ENCODE data around the gene UTP14C. TPM values are rescaled to one million over a fixed set of nuclear protein-coding genes. Genes with fewer than 3 reads are reported as not detected.
"Not testable (repeated sequence)": the region's sequence is repeated elsewhere in the genome, so short reads cannot be mapped to it uniquely, and the experiment has no call there.

Gene UTP14C
- 6.6 and 10.1 TPM in 2 replicates for total RNA-seq (2014; rRNA removed; shearing (Covaris generic); ENCODE audit: low replicate concordance)

GRCh38 chr13:52024481-52024880 lies at the start of gene UTP14C:
UTP14C (plus strand) TSS chr13:52024691; CDS start chr13:52028805, 4,114 bp downstream.
- Histone ChIP-seq H3K79me2 (ENCODE audit: low read length) (peaks cover 37% of the 10 kb centered on the region), H3K27ac (ENCODE audit: low read length) (no peak within 1 kb of the TSS), H3K9me3 (ENCODE audit: low read length) (no peaks in the 10 kb centered on the region), H3K4me2 (ENCODE audit: low read depth, low read length, poor library complexity, severe bottlenecking) (no peak within 1 kb of the TSS), H3K36me3 (ENCODE audit: insufficient read depth, low read length) (peaks cover 30% of the 10 kb centered on the region; the same call in 1 of the 2 replicates), H3K4me3 (ENCODE audit: low read length) (no peak within 1 kb of the TSS), H3K9ac (ENCODE audit: low read length) (no peak within 1 kb of the TSS), H3K9me2 (replicated peaks; ENCODE audit: insufficient read depth, low read length) (no peaks in the 10 kb centered on the region), H2AFZ (ENCODE audit: low read length) (no peak within 1 kb of the TSS), H3K27me3 (ENCODE audit: low read length) (no peaks in the 10 kb centered on the region), H3K4me1 (ENCODE audit: low read length) (no peaks in the 10 kb centered on the region), H4K20me1 (ENCODE audit: insufficient read depth, low read depth, low read length) (peaks cover 6% of the 10 kb centered on the region; the same call in 1 of the 2 replicates)
- no peak for DNase-seq

- DNase-seq, result no peak
- no peak overlapping the region for H3K4me2 ChIP-seq (ENCODE audit: low read depth, low read length, poor library complexity, severe bottlenecking)
- no peak overlapping the region for H2AFZ ChIP-seq (ENCODE audit: low read length)
- H3K9ac ChIP-seq (ENCODE audit: low read length), result no peak overlapping the region
- H3K27me3 ChIP-seq (ENCODE audit: low read length), result no peaks in the 10 kb centered on the region
- no peaks in the 10 kb centered on the region for H3K4me1 ChIP-seq (ENCODE audit: low read length)
- no peaks in the 10 kb centered on the region for H4K20me1 ChIP-seq (ENCODE audit: insufficient read depth, low read depth, low read length)
- no peaks in the 10 kb centered on the region for H3K79me2 ChIP-seq (ENCODE audit: low read length)
- no peaks in the 10 kb centered on the region for H3K9me3 ChIP-seq (ENCODE audit: low read length)
- H3K4me3 ChIP-seq (ENCODE audit: low read length), result no peak overlapping the region
- H3K9me2 ChIP-seq (replicated peaks; ENCODE audit: insufficient read depth, low read length), result no peaks in the 10 kb centered on the region
- H3K36me3 ChIP-seq (ENCODE audit: insufficient read depth, low read length), result no peaks in the 10 kb centered on the region
- H3K27ac ChIP-seq (ENCODE audit: low read length), result no peak overlapping the region
Measured at GRCh38 chr13:51976423-51976822, 48.1 kb upstream of the UTP14C start.

GRCh38 chr13:51976890-51977289 lies 47.6 kb upstream of the UTP14C start:
- DNase-seq, result no peak
- Histone ChIP-seq H3K36me3 (ENCODE audit: insufficient read depth, low read length) (no peaks in the 10 kb centered on the region), H4K20me1 (ENCODE audit: insufficient read depth, low read depth, low read length) (no peaks in the 10 kb centered on the region), H2AFZ (ENCODE audit: low read length) (no peak overlapping the region), H3K9ac (ENCODE audit: low read length) (no peak overlapping the region), H3K4me3 (ENCODE audit: low read length) (no peak overlapping the region), H3K9me3 (ENCODE audit: low read length) (no peaks in the 10 kb centered on the region), H3K4me2 (ENCODE audit: low read depth, low read length, poor library complexity, severe bottlenecking) (no peak overlapping the region), H3K4me1 (ENCODE audit: low read length) (no peaks in the 10 kb centered on the region), H3K9me2 (replicated peaks; ENCODE audit: insufficient read depth, low read length) (no peaks in the 10 kb centered on the region), H3K27me3 (ENCODE audit: low read length) (no peaks in the 10 kb centered on the region), H3K79me2 (ENCODE audit: low read length) (no peaks in the 10 kb centered on the region), H3K27ac (ENCODE audit: low read length) (no peak overlapping the region)

- Histone ChIP-seq H3K4me2 (ENCODE audit: low read depth, low read length, poor library complexity, severe bottlenecking) (no peak overlapping the region), H3K27me3 (ENCODE audit: low read length) (no peaks in the 10 kb centered on the region)
Measured at GRCh38 chr13:51977625-51978024, 46.9 kb upstream of the UTP14C start.

GRCh38 chr13:51978796-51979556 lies 45.5 kb upstream of the UTP14C start:
- no peak overlapping the region for H3K9ac ChIP-seq (ENCODE audit: low read length)
- H3K4me2 ChIP-seq (ENCODE audit: low read depth, low read length, poor library complexity, severe bottlenecking), result no peak overlapping the region
- H3K4me1 ChIP-seq (ENCODE audit: low read length), result no peaks in the 10 kb centered on the region
- H3K9me3 ChIP-seq (ENCODE audit: low read length), result no peaks in the 10 kb centered on the region
- no peaks in the 10 kb centered on the region for H3K79me2 ChIP-seq (ENCODE audit: low read length)
- no peaks in the 10 kb centered on the region for H3K9me2 ChIP-seq (replicated peaks; ENCODE audit: insufficient read depth, low read length)
- no peaks in the 10 kb centered on the region for H3K36me3 ChIP-seq (ENCODE audit: insufficient read depth, low read length)
- DNase-seq, result no peak
- no peak overlapping the region for H3K27ac ChIP-seq (ENCODE audit: low read length)
- no peak overlapping the region for H3K4me3 ChIP-seq (ENCODE audit: low read length)
- H4K20me1 ChIP-seq (ENCODE audit: insufficient read depth, low read depth, low read length), result no peaks in the 10 kb centered on the region
- no peaks in the 10 kb centered on the region for H3K27me3 ChIP-seq (ENCODE audit: low read length)
- H2AFZ ChIP-seq (ENCODE audit: low read length), result no peak overlapping the region

More at GRCh38 chr13:51977625-51978024, 46.9 kb upstream of the UTP14C start:
- Histone ChIP-seq H3K4me1 (ENCODE audit: low read length) (no peaks in the 10 kb centered on the region), H3K27ac (ENCODE audit: low read length) (no peak overlapping the region), H3K4me3 (ENCODE audit: low read length) (no peak overlapping the region), H3K9me3 (ENCODE audit: low read length) (no peaks in the 10 kb centered on the region), H3K9me2 (replicated peaks; ENCODE audit: insufficient read depth, low read length) (no peaks in the 10 kb centered on the region), H2AFZ (ENCODE audit: low read length) (no peak overlapping the region), H3K79me2 (ENCODE audit: low read length) (no peaks in the 10 kb centered on the region), H3K36me3 (ENCODE audit: insufficient read depth, low read length) (no peaks in the 10 kb centered on the region), H4K20me1 (ENCODE audit: insufficient read depth, low read depth, low read length) (no peaks in the 10 kb centered on the region), H3K9ac (ENCODE audit: low read length) (no peak overlapping the region)
- no peak for DNase-seq

GRCh38 chr13:51980908-51981307 lies 43.6 kb upstream of the UTP14C start:
- Histone ChIP-seq H3K4me2 (ENCODE audit: low read depth, low read length, poor library complexity, severe bottlenecking) (no peak overlapping the region), H3K4me3 (ENCODE audit: low read length) (no peak overlapping the region), H3K79me2 (ENCODE audit: low read length) (no peaks in the 10 kb centered on the region), H3K9me3 (ENCODE audit: low read length) (no peaks in the 10 kb centered on the region), H2AFZ (ENCODE audit: low read length) (no peak overlapping the region), H3K9me2 (replicated peaks; ENCODE audit: insufficient read depth, low read length) (no peaks in the 10 kb centered on the region), H3K4me1 (ENCODE audit: low read length) (no peaks in the 10 kb centered on the region), H3K27me3 (ENCODE audit: low read length) (no peaks in the 10 kb centered on the region), H3K36me3 (ENCODE audit: insufficient read depth, low read length) (no peaks in the 10 kb centered on the region), H3K27ac (ENCODE audit: low read length) (no peak overlapping the region), H4K20me1 (ENCODE audit: insufficient read depth, low read depth, low read length) (no peaks in the 10 kb centered on the region), H3K9ac (ENCODE audit: low read length) (no peak overlapping the region)
- DNase-seq, result no peak

- no peaks in the 10 kb centered on the region for H3K79me2 ChIP-seq (ENCODE audit: low read length)
Measured at GRCh38 chr13:51981355-51981754, 43.1 kb upstream of the UTP14C start.

GRCh38 chr13:51983292-51983691 lies 41.2 kb upstream of the UTP14C start:
- not testable (repeated sequence) for H3K36me3 ChIP-seq (ENCODE audit: insufficient read depth, low read length); H3K4me3 ChIP-seq (ENCODE audit: low read length); H3K27me3 ChIP-seq (ENCODE audit: low read length); H3K9me3 ChIP-seq (ENCODE audit: low read length); H3K4me1 ChIP-seq (ENCODE audit: low read length); H2AFZ ChIP-seq (ENCODE audit: low read length); H3K27ac ChIP-seq (ENCODE audit: low read length); DNase-seq; H4K20me1 ChIP-seq (ENCODE audit: insufficient read depth, low read depth, low read length); H3K79me2 ChIP-seq (ENCODE audit: low read length); H3K9ac ChIP-seq (ENCODE audit: low read length); H3K9me2 ChIP-seq (replicated peaks; ENCODE audit: insufficient read depth, low read length); H3K4me2 ChIP-seq (ENCODE audit: low read depth, low read length, poor library complexity, severe bottlenecking)

More at GRCh38 chr13:51981355-51981754, 43.1 kb upstream of the UTP14C start:
- H3K9me3 ChIP-seq (ENCODE audit: low read length), result no peaks in the 10 kb centered on the region
- H3K9ac ChIP-seq (ENCODE audit: low read length), result no peak overlapping the region
- H3K4me3 ChIP-seq (ENCODE audit: low read length), result no peak overlapping the region
- H2AFZ ChIP-seq (ENCODE audit: low read length), result no peak overlapping the region
- H3K36me3 ChIP-seq (ENCODE audit: insufficient read depth, low read length), result no peaks in the 10 kb centered on the region
- H3K9me2 ChIP-seq (replicated peaks; ENCODE audit: insufficient read depth, low read length), result no peaks in the 10 kb centered on the region
- no peak for DNase-seq
- no peaks in the 10 kb centered on the region for H3K27me3 ChIP-seq (ENCODE audit: low read length)
- H4K20me1 ChIP-seq (ENCODE audit: insufficient read depth, low read depth, low read length), result no peaks in the 10 kb centered on the region
- H3K27ac ChIP-seq (ENCODE audit: low read length), result no peak overlapping the region
- H3K4me2 ChIP-seq (ENCODE audit: low read depth, low read length, poor library complexity, severe bottlenecking), result no peak overlapping the region
- H3K4me1 ChIP-seq (ENCODE audit: low read length), result no peaks in the 10 kb centered on the region
